Activated T-cell treated with anti-CD3 and anti-CD28 coated beads, Interleukin-2, amount 50 U/mL, for 72 hours (primary cell): Measurements from ENCODE around the gene OPCML. TPM values are rescaled to one million over a fixed set of nuclear protein-coding genes. Genes with fewer than 3 reads are reported as not detected.

Source experiments
- ATAC-seq, 2 donors: fragments of 150-1000 bp; cut with Tn5 transposase; replicated peaks in 1 of 2; 2 replicates each; pipeline ENCODE4 v1.10.0; 2021; ENCODE audit warnings: moderate library complexity in 2 of 2, mild to moderate bottlenecking in 1 of 2
- DNase-seq, 2 donors: peaks; one replicate each; pipeline ENCODE4 v3.0.0; 2021 to 2022; ENCODE audit warnings: mixed read lengths in 1 of 2
- H3K27ac Mint-ChIP-seq: one replicate; pipeline ENCODE4 v1.8.0; 2022; ENCODE audit warnings: mild to moderate bottlenecking, moderate library complexity, mixed read lengths
- H3K27me3 Mint-ChIP-seq: one replicate; pipeline ENCODE4 v1.8.0; 2022; ENCODE audit warnings: low read depth, mixed read lengths
- H3K36me3 Mint-ChIP-seq, 2 donors: one replicate each; pipeline ENCODE4 v1.8.0; 2022; ENCODE audit warnings: mixed read lengths in 2 of 2, mild to moderate bottlenecking in 1 of 2; ENCODE audit not compliant: insufficient read depth in 2 of 2
- H3K4me1 Mint-ChIP-seq: one replicate; pipeline ENCODE4 v1.8.0; 2022; ENCODE audit warnings: low read depth, mixed read lengths
- H3K4me3 Mint-ChIP-seq, 2 donors: one replicate each; pipeline ENCODE4 v1.8.0; 2022; ENCODE audit warnings: mild to moderate bottlenecking in 2 of 2, mixed read lengths in 2 of 2, moderate library complexity in 2 of 2
- H3K9me3 Mint-ChIP-seq, 2 donors: one replicate each; pipeline ENCODE4 v1.8.0; 2022; ENCODE audit warnings: mixed read lengths in 2 of 2
- total RNA-seq, 2 donors: library from RNA; stranded (reverse); gene quantifications; one replicate each; pipeline ENCODE4 v1.2.3, GENCODE V29; 2022

The OPCML gene
- total RNA-seq, 2 donors from 2014 or later: not detected

- no peaks in the 10 kb centered on the region for H3K4me1 Mint-ChIP-seq
- H3K27ac Mint-ChIP-seq: no peak overlapping the region
- H3K9me3 Mint-ChIP-seq: peaks cover 0 to 2% of the 10 kb centered on the region in 2 donors
- no peak overlapping the region for H3K4me3 Mint-ChIP-seq
- ATAC-seq (no peak), DNase-seq (no peak)
- H3K36me3 Mint-ChIP-seq: no peaks in the 10 kb centered on the region
- H3K27me3 Mint-ChIP-seq: no peaks in the 10 kb centered on the region
Observed at GRCh38 chr11:132881622-132882021, 650.7 kb downstream of the OPCML start.

DNA sequence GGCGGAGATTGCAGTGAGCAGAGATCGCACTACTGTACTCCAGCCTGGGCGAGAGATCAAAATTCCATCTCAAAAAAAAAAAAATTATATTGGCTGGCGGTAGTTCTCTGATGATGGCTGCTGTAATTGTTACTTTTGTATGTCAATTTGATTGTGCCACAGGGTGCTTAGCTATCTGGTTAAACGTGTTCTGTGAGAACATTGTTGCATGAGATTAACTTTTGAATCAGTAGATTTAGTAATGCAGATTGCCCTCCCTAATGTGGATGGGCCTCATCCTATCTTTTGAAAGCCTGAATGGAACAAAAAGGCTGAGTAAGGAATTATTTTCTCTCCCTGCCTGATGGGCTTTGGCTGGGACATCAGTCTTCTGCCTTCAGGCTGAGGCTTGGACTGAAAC, 654.2 kb downstream of the OPCML start:
- ATAC-seq: no peak
- H3K36me3 Mint-ChIP-seq: no peaks in the 10 kb centered on the region
- no peak overlapping the region for H3K27ac Mint-ChIP-seq

GRCh38 chr11:132876705-132877104, 655.6 kb downstream of the OPCML start:
- no peaks in the 10 kb centered on the region for H3K4me1 Mint-ChIP-seq
- H3K27me3 Mint-ChIP-seq: no peaks in the 10 kb centered on the region
- DNase-seq: no peak
- no peak for ATAC-seq
- no peaks in the 10 kb centered on the region for H3K36me3 Mint-ChIP-seq
- H3K9me3 Mint-ChIP-seq: peaks cover 0 to 3% of the 10 kb centered on the region in 2 donors
- no peak overlapping the region for H3K27ac Mint-ChIP-seq
- no peak overlapping the region for H3K4me3 Mint-ChIP-seq

More for the DNA sequence above, 654.2 kb downstream of the OPCML start:
- Mint-ChIP-seq H3K4me1 (no peaks in the 10 kb centered on the region), H3K27me3 (no peaks in the 10 kb centered on the region), H3K9me3 (peaks cover 0 to 3% of the 10 kb centered on the region in 2 donors), H3K4me3 (no peak overlapping the region)
- no peak for DNase-seq

DNA sequence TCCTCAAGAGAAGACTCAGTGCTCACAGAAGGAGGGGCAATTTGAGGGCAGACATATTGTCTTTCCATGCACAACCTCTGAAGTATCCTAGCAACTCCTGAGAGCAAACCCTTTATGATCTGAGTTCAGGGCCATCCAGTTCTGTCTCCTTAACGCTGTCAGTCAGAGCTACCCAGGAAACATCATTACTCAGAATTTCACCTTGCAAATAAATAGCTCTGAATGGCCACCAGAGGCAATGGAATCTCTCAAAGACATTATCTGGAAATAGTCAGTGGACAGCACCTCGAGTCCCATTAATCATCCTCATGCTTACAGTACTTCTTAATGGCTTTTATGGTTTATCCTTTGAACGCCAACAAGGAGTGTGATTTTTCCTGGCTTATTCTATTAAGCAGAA, 656.1 kb downstream of the OPCML start:
- Mint-ChIP-seq H3K4me1 (no peaks in the 10 kb centered on the region), H3K36me3 (no peaks in the 10 kb centered on the region), H3K9me3 (peaks cover 0 to 3% of the 10 kb centered on the region in 2 donors), H3K4me3 (no peak overlapping the region), H3K27me3 (no peaks in the 10 kb centered on the region), H3K27ac (no peak overlapping the region)
- ATAC-seq (no peak), DNase-seq (no peak)

- ATAC-seq: no peak
- H3K36me3 Mint-ChIP-seq: no peaks in the 10 kb centered on the region
Observed at GRCh38 chr11:132874638-132875037, 657.7 kb downstream of the OPCML start.

DNA sequence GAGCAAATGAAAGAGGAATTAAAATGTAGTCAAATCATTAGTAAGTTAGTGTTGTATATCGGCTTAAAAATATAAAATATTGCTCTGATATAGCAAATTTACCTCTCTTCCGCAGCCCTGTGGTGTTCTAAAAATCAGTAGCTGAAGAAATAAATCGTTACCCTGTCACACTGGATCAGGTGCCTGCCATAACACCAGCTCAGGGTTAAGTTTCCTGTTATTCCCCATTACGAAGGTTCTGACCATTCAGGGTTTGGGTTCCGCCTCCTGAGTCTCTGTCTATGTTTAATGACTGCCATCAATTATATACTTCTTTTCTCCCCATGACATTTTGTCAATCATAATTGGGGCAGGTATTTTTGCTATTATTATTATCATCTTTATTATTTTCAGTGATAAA, 658.5 kb downstream of the OPCML start:
- no peaks in the 10 kb centered on the region for H3K36me3 Mint-ChIP-seq
- H3K9me3 Mint-ChIP-seq: peaks cover 0 to 1% of the 10 kb centered on the region in 2 donors
- H3K4me1 Mint-ChIP-seq: no peaks in the 10 kb centered on the region
- H3K27ac Mint-ChIP-seq: no peak overlapping the region
- no peak for DNase-seq
- H3K27me3 Mint-ChIP-seq: no peaks in the 10 kb centered on the region
- no peak overlapping the region for H3K4me3 Mint-ChIP-seq
- ATAC-seq: no peak

More at GRCh38 chr11:132874638-132875037, 657.7 kb downstream of the OPCML start:
- H3K27ac Mint-ChIP-seq: no peak overlapping the region
- peaks cover 0 to 1% of the 10 kb centered on the region in 2 donors for H3K9me3 Mint-ChIP-seq
- no peak for DNase-seq
- no peaks in the 10 kb centered on the region for H3K4me1 Mint-ChIP-seq
- no peaks in the 10 kb centered on the region for H3K27me3 Mint-ChIP-seq
- H3K4me3 Mint-ChIP-seq: no peak overlapping the region

DNA sequence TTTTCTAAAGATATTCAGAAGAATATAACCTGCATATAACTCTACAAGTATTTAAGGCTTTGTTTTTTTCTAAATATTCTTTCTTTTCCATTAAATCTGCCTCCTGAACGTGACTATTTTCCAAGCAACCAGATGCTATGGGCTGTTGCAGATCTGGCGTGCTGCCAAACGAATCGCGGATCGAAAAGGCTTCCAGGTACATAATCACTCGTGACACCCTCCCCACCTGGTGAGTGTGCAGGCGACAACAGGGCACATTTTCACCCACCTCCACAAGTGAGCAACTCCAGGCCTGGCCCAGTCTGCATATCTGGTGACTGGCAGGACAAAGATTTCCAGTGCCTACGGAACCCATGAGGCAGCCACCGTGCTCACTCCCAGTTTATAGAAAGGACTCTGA, 660.1 kb downstream of the OPCML start:
- no peaks in the 10 kb centered on the region for H3K36me3 Mint-ChIP-seq
- no peaks in the 10 kb centered on the region for H3K4me1 Mint-ChIP-seq
- H3K9me3 Mint-ChIP-seq: peaks cover 0 to 1% of the 10 kb centered on the region in 2 donors
- H3K27ac Mint-ChIP-seq: no peak overlapping the region
- DNase-seq: no peak
- no peaks in the 10 kb centered on the region for H3K27me3 Mint-ChIP-seq
- ATAC-seq: no peak
- H3K4me3 Mint-ChIP-seq: no peak overlapping the region

DNA sequence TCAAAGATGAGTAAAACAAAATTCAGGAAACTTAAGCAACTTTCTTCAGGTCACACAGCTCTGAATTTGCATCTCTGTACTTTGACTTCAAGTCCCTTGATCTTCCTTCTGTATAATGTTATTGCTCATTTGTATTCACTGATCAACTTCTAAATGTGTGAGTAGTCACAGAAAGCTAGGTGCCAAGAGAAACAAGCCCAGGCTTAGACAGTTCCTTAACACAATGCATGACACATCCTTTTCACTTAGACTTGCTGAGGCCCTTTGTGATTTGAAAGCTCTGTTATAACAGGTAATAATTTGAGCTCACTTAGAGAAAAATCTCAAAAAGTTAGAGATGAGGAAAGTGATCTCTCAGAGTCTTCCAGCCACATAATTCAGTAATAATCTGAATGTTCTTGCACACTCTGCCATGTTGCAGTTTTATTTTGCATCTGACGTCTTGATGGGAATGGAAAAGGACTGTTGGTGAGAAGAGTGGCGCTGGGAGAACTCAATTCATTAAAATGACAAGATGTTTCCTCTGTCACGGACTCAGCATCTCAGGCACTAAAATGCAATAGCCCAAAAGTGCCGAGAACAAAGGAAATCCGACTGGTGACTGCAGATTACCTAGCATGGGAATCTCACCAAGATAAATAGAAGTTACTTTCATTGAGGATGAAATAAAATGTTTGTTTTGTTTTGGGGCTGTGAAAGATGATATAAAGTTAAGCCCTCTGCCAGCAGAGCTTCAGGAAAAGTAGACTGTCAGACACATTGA, 665.3 kb downstream of the OPCML start:
- Mint-ChIP-seq H3K27ac (no peak overlapping the region), H3K27me3 (no peaks in the 10 kb centered on the region), H3K36me3 (no peaks in the 10 kb centered on the region), H3K4me1 (no peaks in the 10 kb centered on the region), H3K9me3 (no peaks in the 10 kb centered on the region), H3K4me3 (no peak overlapping the region)
- DNase-seq (no peak), ATAC-seq (no peak)

DNA sequence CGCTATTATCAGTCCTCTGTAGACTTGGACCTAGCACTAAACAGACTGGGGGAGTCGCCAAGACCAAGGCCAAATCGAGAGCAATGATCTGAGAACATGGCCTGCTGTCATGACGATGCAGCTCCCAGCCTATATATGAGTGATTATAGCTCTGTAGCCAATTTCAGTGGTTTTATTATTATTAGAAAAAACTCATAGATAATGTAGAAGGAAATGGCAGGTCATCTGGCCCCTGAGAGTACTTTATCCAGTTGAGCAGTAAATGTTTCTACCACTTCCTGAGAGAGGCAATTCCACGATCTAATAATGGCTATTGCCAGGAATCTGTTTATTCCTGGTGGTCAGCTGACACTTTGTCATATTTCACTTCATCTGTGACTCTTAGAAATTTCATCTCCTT, 666.7 kb downstream of the OPCML start:
- Mint-ChIP-seq H3K4me3 (no peak overlapping the region), H3K27ac (no peak overlapping the region), H3K9me3 (no peaks in the 10 kb centered on the region), H3K27me3 (no peaks in the 10 kb centered on the region), H3K36me3 (no peaks in the 10 kb centered on the region), H3K4me1 (no peaks in the 10 kb centered on the region)
- ATAC-seq (no peak), DNase-seq (no peak)

- Mint-ChIP-seq H3K27ac (no peak overlapping the region), H3K9me3 (no peaks in the 10 kb centered on the region), H3K36me3 (no peaks in the 10 kb centered on the region), H3K4me1 (no peaks in the 10 kb centered on the region), H3K4me3 (no peak overlapping the region), H3K27me3 (no peaks in the 10 kb centered on the region)
- no peak for ATAC-seq
- DNase-seq: no peak
Observed at GRCh38 chr11:132864811-132865576, 667.3 kb downstream of the OPCML start.

DNA sequence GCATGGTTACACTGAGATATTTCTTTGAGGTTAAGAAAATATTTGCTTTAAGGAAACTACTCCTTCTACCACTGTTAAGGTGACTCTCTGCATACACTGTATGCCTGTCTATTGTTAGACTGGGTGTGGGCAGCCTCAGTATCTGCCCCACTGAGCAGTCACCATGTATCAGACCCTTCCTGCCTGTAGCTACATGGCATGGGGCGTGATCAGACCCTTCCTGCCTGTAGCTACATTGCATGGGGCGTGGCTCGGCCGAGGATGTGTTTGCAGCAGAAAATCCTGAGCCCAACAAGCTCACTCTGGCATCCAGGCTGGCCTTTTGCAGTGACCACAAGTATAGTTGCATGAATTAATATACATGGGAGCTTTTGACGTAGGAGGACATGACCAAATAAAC, 669.4 kb downstream of the OPCML start:
- no peaks in the 10 kb centered on the region for H3K4me1 Mint-ChIP-seq
- H3K36me3 Mint-ChIP-seq: no peaks in the 10 kb centered on the region
- H3K4me3 Mint-ChIP-seq: no peak overlapping the region
- no peak for ATAC-seq
- no peak overlapping the region for H3K27ac Mint-ChIP-seq
- no peaks in the 10 kb centered on the region for H3K9me3 Mint-ChIP-seq
- DNase-seq: no peak
- no peaks in the 10 kb centered on the region for H3K27me3 Mint-ChIP-seq

- no peak for ATAC-seq
- no peak overlapping the region for H3K4me3 Mint-ChIP-seq
- H3K36me3 Mint-ChIP-seq: no peaks in the 10 kb centered on the region
- no peaks in the 10 kb centered on the region for H3K9me3 Mint-ChIP-seq
- DNase-seq: no peak
- no peaks in the 10 kb centered on the region for H3K4me1 Mint-ChIP-seq
- no peak overlapping the region for H3K27ac Mint-ChIP-seq
- H3K27me3 Mint-ChIP-seq: no peaks in the 10 kb centered on the region
Observed at GRCh38 chr11:132862137-132862536, 670.2 kb downstream of the OPCML start.

GRCh38 chr11:132859306-132859705, 673.0 kb downstream of the OPCML start:
- no peaks in the 10 kb centered on the region for H3K4me1 Mint-ChIP-seq
- DNase-seq (no peak), ATAC-seq (no peak)
- H3K27me3 Mint-ChIP-seq: no peaks in the 10 kb centered on the region
- H3K36me3 Mint-ChIP-seq: no peaks in the 10 kb centered on the region
- no peak overlapping the region for H3K4me3 Mint-ChIP-seq
- H3K9me3 Mint-ChIP-seq: no peaks in the 10 kb centered on the region
- H3K27ac Mint-ChIP-seq: no peak overlapping the region
